Kidney tubule cell (primary cell): ENCODE measurements around the gene MLIP.

Source experiments
- DNase-seq: peaks from one replicate; pipeline ENCODE4 v3.0.0-alpha.2; 2018; ENCODE audit warnings: low spot score

MLIP gene

DNA sequence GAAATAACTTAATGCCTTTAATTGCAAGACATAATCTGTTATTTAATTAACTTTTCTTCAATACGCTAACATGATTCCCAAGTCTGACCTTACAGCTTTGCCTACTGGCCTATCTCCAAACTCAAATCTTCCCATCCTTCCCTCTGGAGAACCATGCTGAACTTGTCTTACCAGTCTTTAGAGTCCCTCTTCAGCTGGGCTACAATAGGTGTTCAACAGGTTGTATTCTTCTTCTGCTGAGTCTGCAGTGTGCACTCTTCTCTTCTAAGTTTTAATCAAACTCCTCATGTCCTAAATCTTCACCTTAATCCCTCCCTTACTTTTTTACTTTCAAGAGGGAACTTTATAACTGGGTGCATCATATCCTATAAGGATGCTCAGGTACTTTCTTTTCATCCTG, 121.5 kb downstream of the MLIP start:
- no peak for DNase-seq

GRCh38 chr6:54234539-54234938, 123.3 kb downstream of the MLIP start:
- no peak for DNase-seq

DNA sequence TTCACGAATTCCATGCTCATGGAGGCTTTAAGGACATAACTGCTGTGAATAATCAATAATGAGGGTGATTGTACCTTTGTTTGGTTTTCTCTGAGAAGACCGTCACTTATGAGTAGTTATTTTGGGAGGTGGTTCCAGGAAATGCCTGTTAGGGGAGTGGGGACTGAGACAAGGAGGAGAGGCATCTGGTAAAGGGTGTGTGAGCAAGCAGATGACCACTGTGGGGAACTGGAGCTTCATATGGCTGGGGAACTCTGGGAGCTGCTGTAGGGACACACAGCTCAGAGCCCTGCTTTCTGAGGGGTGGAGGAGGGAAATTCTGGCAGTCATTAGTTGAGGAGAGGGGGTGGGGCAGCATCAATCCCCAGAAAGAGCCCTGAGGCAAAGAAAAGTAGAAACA, 125.7 kb downstream of the MLIP start:
- peak; percentile 48 for DNase-seq

GRCh38 chr6:54238396-54238795, 127.2 kb downstream of the MLIP start:
- DNase-seq, result no peak

GRCh38 chr6:54243699-54244098, 132.5 kb downstream of the MLIP start:
- DNase-seq, result no peak

DNA sequence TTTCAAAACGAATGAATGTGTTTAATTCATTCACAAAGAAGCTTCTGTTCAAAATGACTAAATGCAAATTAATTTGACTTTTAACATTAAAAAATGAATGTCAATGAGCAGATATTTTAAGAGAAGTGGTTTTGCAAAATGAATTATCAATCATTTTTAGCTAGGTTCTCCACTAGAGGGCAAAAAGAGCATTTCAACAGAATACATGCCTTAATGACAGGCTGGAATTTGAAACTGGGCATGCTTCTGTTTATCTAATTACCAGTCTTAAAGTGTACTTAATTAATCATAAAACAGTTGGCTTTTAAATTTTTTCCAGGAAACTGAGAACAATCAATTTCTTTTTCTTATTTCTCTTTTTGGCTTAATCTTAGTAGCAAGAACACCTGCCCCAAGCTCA, 133.2 kb downstream of the MLIP start:
- DNase-seq, result peak; percentile 35

- DNase-seq, result no peak
Measured at GRCh38 chr6:54245265-54245664, 134.0 kb downstream of the MLIP start.

- no peak for DNase-seq
Measured at GRCh38 chr6:54248319-54248718, 137.1 kb downstream of the MLIP start.

DNA sequence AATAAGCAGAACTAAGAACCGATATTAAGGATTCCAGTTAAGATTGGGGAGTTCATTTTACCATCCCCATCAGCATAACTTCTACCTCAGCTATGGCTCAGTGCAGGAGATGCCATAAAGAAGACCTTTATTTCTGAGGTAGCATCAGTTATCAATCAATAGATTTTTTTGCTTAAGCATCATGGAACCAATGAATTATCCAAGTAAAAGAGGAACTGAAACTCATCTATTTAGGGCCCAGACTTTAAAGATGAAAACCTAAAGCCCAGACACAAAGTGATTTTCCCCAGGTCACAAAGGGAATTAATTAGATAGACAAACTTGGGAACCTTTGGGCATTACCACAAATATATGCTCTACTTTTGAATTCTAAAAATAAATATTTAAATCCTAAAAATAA, 137.8 kb downstream of the MLIP start:
- no peak for DNase-seq

GRCh38 chr6:54249812-54250211, 138.6 kb downstream of the MLIP start:
- DNase-seq, result peak; percentile 40

- DNase-seq, result no peak
Measured at GRCh38 chr6:54252496-54252895, 141.3 kb downstream of the MLIP start.

GRCh38 chr6:54252916-54253315, 141.7 kb downstream of the MLIP start:
- DNase-seq, result no peak

- DNase-seq, result no peak
Measured at GRCh38 chr6:54254886-54255285, 143.6 kb downstream of the MLIP start.

DNA sequence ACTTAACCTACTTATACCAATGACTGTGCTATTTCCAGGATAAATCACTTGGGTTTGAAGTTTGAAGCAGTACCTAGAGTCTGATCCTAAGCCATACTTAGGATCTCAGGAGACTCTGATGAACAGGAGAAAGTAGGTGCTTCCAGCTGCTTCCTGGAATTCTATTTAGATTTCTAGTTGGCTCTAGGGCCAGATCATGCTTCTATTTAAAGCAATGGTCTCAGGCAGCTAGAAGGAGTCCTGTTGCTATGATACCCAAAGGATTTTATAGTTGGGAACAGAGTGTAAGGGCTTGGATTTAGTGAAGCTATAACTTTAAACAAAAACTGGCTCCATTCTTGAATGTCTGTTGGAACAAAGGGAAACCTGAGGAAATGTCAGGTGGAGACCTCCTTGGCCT, 144.6 kb downstream of the MLIP start:
- no peak for DNase-seq

GRCh38 chr6:54260025-54260424, 148.8 kb downstream of the MLIP start:
- DNase-seq, result no peak

- no peak for DNase-seq
Measured at GRCh38 chr6:54262499-54262898, 151.3 kb downstream of the MLIP start.

DNA sequence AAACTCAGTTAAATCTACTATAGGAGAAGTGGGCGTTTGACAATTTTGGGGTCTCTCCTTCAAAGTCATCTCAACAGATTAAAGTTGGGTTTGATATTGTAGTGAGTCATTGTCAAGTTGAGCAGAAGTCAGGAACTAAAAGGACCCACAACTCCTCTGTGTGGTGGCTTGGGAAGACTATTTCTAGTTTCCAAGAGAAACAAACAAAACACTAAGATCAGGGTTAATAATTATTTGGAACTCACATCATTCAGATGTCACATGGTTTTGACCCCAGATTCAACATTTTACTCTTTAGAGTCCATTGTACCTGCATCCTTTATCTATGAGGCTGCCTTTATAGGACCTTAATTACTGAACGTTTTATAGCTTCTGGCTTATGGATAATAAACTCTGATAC, 151.7 kb downstream of the MLIP start:
- DNase-seq, result peak; percentile 63

DNA sequence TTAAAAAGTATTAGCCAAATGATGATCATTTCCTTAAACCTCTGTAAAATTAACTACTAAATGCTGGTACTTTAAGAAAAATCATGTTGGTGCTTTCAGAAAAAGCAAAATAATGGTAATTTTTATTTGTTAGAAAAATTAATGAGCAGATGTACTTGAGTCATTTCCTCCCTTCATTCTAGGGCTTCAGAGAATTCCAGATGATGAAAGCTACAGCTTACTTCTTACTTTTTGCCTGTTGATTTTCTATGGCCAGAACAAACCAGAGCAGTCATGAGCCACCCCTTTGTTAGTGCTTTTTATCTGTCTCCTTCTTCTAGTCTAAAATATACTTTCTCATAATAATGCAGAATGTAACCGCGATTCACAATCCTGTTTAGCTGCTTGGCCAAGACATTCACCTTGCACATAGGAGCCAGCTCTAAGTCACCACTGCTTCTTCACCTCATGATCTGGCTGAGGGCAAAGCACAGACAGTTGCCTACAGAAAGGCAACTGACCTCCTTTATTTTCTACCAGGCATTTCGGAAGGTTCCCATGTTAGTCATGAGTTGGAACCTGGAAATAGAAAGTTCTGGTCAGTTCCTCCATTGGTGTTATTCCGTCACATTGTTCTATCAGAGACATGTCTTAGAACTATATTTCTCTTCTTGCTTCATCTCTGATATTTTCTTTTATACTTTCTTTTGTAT, 153.5 kb downstream of the MLIP start:
- no peak for DNase-seq

GRCh38 chr6:54266400-54266923, 155.2 kb downstream of the MLIP start:
- DNase-seq, result no peak

DNA sequence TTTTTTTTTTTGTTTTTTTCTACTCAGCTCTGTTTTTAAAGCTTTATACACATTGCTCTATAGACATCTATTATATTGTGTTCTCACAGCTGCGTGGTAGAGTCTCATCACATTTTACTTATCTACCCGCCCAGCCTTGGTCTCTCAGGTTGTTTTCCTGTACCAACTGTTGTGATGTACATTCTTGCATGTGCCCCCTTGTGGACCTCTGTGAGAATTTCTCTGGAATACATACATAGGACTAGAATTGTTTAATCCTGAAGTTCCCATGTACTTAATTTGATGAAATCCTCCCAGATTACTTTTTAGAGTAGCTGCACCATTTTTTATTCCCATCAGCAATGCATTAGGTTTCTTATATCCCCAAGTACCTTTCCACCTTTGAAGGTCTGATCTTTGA, 156.6 kb downstream of the MLIP start:
- peak; percentile 52 for DNase-seq

DNA sequence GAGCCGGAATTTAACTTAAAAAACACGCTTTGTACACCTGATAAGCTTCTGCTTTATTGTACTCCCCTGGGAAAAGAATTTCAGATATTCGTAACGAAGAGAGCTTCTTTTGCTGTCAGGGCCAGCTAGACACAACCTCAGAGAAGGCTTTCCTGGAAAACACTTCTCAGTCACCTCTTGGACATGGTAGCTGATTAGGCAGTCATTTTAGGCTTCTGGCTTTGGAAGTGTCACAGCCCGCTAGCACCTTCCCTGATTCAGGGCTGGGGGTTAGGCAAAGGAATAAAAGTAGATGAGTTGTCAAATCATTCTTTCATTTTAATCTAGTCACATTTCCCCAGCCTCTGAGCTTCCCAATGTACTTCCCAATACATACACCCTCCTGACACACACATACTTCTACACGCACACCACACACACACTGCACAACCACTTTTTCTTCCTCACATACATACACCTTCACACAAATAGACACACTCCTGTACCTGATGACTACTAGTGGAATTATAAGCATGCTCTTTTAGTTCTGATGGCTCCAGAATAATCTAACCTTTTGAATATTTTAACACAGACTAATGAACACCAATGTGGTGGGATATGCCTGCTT, 162.1 kb downstream of the MLIP start:
- DNase-seq, result no peak

GRCh38 chr6:54274383-54274782, 163.1 kb downstream of the MLIP start:
- no peak for DNase-seq

DNA sequence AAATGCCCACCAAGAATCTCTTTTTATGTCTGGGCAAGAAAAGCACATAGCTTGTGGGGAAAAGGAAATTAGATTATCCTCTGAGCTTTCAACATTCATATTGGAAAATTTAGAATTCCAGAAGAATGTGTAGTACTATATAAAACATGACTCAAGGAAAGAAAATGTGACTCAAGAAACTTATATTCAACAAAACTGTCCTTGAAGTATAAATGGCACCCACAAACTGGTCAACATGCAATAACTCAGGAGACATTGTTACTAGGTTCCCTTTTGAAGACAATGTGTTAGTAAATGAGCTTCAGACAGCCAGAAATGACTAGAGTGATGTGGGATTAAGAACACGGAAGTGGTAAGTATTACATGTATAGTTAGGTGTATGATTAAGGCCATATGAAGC, 170.9 kb downstream of the MLIP start:
- peak; percentile 75 for DNase-seq
